M059J (cell line): Measurements from ENCODE around the gene WWOX. TPM values are rescaled to one million over a fixed set of nuclear protein-coding genes. Genes with fewer than 3 reads are reported as not detected.

ENCODE experiments used
- DNase-seq: peaks from one replicate; pipeline ENCODE4 v3.0.0-alpha.2; 2012; ENCODE audit warnings: low read depth
- total RNA-seq: library from RNA; depleted of rRNA; stranded (reverse); fragments of >200 nt; shearing (Covaris generic); gene quantifications from 2 replicates; pipeline ENCODE4 v1.2.3, GENCODE V29; 2014

The WWOX gene
- total RNA-seq, 1 experiment from 2014 or later: 13.7 TPM

DNA sequence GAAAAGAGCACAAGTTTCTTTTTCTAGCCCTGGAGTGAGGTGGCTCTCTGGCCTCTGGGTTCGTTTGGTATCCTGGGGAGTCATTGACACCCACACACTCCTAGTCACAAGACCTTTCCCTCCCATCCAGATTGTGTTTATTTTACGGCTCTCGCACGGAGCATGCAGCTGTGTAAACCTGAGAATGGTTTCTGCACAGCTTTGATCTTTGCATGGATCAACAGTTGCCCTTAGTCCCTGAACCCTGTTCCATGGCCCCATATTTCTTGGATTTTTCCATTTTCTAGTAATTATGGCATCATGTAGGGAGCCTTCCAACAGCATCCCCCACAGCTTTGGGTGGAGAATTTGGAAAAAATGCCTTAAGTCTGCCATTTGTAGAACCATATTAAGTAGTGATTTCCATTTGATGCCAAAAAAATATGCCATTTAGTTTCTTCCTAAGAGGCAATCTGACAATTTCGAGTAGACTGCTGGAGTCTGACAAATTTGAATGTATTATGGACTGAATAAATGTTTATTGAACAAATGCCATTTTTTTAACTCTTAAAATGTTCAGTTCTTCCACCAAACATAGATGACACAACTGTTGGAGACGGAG, 197.7 kb downstream of the WWOX start:
- no peak for DNase-seq

DNA sequence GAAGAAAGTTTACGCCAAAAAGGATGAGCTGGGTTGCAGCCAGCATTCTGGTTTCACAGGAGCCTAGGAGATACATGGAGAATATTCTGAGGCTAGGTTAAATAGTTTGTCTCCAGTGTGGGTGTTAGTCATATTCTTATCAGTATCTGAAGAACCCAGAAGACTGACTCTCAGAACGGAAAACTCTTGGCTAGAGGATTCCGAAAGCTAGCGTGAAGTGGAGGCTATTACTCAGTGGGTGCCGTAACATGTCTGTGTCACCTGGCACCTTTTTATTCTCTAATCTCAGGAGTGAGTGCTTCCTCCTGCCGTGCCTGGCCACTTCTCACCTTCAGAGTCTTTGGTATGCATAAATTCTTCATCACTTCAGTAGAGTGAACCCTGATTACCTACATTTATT, 199.5 kb downstream of the WWOX start:
- DNase-seq: no peak

DNA sequence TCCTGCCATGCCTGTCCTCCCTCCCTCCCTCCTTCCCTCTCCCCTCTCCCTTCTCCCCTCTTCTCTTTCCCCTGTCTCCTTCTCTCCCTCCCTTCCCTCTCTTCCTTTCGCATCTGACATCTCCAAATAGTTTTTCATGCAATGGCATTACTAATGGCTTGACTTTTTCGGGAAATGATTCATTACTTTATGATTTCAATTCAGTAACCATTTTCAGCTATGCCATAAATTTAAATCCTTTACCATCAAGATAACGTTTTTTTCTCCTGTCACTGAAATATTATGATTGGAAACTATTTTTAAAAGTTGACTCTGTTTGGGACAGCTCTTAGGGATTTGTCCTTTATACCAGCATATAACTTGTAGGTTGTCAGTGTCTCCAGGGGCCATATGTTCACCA, 201.0 kb downstream of the WWOX start:
- no peak for DNase-seq

DNA sequence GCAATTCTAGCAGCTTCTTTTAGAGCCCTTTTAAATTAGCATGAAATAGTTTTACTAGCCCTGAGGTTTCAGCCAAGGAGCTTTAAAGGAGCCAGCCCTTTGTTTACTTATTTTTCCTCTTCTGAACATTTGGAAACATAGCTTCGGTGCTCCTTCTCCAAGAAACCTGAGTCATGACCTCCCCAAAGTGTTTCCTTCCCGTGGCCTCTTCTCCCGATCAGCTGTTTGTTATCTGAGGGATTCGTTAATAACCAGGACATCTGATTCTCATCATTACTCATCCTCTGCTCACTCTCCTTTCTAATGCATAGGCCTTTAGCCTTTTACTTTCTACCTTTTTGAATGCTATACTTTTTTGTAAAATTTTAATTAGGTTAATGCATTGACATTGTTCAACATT, 204.5 kb downstream of the WWOX start:
- no peak for DNase-seq

DNA sequence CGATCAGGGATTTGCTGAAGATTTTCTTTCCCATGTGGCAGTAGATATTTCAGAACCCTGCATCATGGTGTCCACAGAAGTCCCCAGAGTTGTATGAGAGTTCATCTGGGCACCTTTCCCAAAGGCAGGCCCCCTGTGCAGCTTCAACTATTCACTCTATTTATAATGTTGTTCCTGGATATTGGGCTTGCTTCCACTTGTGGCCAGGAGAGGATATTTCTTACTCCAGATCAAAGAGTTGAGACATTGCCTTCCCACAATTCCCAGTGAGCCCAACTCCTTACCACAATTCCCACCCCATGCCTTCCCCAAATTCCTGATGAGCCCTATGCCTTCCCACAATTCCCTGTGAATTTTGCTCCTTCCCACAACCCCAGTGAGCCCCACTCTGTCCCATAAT, 206.9 kb downstream of the WWOX start:
- DNase-seq: no peak

DNA sequence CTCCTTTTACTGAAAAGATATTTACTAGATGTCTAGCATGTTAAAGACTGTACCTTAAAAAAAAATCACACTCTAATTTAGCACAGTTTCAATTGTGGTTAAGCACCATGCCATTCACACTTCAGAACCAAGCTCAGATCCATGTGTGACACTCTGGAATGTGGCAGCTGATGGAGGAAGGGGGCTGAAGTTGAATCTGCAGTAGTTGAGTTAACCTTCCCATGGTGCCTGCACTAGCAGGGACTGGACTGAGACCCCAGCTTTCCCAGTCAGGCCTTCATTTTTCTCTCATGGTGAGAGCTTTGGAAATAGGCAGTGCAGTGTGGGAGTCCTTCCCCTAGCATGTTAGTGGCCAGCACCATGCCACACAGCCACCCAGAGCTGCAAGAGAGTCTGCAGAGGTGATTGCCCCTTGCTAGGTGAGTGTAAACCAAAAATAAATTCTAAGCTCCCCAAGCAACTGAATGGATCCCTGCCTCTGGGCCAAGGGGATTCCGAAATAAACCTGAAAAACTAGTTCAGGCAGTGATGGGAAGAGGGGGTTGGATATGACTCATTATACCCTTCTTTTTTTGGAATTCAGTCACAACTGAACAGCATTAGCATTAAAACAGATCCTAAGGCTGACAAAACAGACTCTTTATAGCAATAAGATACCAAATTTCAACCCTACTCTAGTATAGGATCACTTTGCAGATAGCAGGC, 208.5 kb downstream of the WWOX start:
- no peak for DNase-seq

DNA sequence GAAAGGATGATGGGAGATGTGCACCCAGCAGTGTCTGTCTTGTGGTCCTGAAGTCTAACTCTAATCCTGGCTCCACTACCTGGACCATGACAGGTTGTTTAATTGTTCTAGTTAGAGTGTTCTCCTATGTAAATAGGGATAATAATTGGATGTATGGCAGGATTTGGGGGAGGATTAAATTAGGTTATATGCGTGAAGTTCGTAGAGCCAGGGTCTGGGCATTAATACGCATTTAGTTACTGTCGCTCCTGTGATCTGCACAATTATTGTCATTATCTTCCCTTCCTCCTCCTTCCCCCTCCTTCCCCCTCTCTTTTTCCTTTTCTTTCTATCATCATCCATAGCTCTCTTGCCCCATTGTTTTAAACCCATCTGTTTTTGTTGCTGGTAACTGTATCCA, 210.3 kb downstream of the WWOX start:
- no peak for DNase-seq

DNA sequence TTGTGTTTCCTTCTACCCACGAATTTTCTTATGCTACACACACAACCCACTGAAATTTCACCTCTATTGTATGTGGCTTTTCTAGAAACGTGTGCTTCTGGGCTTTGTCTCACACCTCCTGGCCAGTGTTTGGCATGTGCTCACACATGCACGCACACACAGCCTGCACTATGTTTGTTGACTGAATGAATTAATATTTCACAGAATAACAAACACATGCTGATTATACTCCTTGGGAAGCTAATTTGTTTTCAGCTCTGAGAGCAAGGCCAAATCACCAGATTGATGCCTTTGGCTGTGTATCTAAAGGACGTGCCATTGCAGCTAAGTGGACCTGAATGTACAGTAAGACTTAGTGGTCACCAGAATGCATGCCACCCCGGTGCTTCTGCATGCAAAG, 210.7 kb downstream of the WWOX start:
- no peak for DNase-seq

DNA sequence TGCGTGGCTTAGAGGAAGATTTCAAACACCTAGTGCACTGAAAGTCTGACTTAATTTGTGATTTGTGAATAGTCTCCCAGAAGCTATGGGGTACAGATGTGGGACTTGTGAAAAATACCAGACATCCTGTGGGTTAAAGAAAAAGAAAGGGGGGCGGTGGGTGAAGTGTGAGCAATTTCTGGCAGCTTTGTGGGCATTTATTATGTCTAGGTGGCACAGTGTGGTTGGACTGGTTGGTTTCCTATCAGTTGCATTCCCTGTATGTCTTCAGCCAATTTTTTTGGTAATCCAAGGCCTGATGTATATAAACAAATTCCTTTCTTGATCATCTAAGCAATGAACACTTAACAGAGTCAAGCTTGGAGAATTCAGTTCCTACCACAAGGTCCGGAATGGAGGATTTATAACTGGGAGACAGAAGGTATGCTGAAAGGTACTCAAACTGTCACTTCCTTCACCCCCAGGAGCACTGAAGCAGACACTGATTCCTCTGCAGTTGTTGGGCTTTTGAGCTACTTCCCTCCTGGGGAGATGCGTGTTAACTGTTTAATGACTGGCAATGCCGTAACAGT, 211.6 kb downstream of the WWOX start:
- DNase-seq: peak; percentile 32

DNA sequence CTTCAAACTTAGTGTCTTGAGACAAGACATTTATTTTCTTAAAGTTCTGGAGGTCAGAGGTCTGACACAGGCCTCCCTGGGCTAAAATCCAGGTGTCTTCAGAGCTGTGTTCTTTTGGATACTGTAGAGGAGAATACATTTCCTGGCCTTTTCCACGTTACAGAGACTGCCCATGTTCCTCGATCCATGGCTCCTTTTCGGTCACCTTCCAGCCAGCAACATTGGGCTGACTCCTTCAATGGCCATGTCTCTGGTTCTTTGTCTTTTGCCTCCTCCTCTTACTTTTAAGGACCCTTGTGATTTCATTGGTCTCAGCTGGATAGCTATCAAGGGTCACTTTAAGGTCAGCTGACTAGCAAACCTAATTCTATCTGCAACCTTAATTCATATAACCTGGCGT, 212.4 kb downstream of the WWOX start:
- DNase-seq: no peak

DNA sequence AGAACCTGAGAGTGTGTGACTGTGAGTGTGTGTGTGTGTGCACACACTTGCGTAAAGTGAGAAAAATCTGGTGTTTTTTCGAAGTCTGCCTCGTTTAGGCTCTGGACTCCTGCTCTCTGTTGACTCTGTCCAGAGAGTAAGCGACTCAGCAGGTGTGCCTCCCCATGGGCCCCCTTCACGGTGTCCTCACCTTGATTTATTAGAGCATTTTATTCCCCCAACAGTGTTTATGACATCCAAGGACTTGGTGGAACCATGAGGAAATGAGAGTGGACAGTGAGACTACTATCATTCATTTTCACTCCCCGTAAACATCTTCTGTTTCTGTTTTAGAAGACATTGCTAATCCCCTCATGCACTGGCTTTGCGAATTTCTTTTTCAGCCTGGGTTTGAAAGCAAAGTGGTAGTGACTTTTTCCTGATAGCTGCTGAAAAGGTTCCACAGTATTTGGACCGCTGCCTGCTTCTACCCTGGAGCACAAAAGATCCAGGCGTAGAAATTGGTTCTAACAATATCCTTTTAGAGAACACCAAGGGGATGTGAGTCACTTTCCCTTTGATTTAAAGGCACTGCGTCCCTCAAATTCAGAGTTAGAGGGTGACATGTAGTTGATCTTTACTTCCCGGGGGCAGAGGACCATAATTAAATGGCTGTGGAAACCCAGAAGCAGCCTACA, 218.2 kb downstream of the WWOX start:
- DNase-seq: peak; percentile 3

DNA sequence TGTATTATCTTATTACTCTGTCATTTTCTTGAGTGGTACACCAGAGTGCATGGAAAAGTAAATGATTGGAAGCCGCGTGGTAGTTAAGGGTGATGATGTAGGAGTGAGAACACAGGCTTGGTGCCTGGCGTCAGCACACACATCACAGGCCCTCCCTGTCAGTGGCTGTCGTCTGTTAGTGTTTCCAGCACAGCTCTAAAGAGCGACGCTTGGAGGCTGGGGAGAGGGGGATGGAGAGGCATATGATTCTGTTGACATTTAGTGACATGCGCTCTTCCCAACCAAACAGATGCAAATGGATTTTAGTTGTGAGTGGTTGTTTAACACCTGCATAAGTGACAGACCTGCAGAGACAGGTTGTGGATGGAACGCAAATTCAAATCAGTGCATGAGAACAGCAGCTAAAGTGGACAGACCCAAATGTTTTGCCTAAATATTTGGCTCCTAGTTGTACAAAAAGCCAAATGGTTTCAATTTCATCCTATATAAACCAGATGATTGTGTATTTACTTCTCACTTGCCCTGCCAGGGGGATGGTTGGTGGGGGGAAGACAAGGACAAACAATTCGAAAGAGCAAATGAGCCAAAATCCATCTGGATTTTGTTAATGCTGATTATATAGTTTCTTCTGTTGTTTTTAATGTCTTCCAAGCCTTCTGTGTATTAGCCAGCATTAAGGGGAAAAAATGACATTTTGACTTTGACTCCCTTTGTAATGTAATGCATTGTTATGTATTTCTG, 222.3 kb downstream of the WWOX start:
- no peak for DNase-seq

DNA sequence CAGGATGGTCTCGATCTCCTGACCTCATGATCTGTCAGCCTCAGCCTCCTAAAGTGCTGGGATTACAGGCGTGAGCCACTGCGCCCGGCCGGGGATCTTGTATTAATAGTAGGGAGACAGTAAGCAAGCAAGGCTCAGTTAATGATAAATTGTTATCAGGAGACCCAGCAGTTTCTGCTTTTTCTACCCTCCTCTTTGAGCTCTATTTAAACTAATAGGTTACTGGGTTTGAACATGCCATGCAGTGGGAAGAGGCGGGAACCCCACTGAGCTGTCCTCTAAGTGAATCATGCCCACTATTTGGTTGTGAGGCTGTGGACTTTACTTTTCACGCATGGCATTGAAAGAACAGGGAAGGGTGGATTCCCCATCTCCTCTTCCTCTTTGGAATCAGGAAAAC, 223.9 kb downstream of the WWOX start:
- no peak for DNase-seq

DNA sequence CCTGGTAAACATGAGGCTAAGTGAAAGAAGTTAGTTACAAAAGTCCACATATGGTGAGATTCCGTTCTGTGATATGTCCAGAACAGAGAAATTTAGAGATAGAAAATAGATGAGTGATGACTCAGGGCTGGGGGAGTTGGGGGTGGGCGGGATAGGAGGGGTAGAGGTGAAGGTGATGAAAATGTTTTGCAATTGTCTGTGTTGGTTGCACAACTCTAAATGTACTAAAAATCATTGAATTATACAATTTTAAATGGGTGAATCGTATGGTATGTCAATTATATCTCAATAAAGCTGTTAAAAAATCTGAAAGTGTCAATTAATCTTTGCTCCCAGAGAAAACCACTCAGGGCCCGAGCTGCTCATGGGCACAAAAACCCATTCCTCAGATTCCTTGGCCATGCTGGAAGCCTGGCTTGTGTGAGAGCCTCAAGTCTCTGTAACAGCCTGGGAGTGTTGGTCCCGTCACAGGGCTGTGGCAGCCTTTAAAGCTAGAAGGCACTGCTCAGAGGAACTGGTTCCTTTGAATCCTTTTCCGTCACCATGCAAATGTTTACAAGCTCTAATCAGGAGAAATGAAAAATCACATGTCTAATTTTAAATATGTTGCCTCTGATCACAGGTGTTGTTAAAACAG, 225.3 kb downstream of the WWOX start:
- no peak for DNase-seq

DNA sequence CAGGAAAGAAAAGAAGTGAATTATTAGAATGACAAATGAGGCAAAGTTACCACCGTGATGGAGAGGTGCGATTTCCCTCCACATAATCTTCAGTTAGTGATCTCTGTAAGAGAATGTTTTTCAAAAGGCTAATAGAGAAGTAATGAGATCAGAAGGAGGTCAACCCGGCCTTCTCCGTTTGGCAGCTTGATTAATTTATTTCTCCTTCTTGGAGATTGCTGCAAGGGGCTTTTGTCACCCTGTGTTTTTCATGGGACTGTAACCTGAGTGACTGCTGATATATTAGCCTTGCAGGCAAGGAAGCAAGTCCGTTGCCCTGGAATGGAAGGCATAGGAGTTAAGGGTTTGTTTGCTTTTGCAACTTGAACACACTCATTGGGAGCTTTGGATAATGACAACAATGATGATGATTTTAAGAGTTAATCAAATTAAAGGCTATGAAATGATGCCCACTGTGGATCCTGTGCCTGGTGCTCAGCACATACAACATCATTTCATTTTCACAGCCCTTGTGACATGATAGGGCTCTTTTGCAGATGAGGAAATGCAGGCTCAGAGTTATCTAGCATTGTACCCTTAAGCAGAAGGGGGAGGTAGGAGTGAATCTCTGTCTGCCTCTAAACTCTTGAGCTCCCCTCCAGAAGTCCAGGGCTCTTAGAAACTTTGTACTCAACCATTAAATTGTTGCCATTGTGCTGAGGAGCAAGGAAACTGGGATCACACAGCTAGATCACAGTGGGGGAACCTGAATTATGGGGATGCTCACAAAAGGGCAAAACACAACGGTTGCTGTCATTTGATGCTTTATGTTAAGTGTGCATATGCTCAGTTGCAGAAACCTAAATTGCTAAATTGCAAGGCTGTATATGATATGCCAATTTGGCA, 226.3 kb downstream of the WWOX start:
- no peak for DNase-seq

DNA sequence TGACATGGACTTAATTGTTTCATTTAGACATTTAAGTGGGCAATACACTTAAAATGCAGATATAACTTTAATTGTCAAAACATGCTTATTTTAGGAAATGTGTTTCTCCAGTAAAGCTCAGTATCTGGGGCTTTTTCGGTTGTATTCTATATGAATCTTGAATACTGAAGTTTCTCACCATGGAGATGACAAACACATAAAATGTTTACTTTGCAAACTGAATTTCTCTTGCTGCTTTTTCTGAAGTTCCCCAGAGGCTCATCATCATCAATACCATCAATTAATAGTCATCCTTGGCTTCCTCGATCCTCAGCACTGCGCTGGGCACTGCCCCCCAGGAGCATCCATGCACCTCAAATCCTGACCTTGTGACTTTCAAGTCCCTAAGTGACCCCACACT, 227.3 kb downstream of the WWOX start:
- no peak for DNase-seq

DNA sequence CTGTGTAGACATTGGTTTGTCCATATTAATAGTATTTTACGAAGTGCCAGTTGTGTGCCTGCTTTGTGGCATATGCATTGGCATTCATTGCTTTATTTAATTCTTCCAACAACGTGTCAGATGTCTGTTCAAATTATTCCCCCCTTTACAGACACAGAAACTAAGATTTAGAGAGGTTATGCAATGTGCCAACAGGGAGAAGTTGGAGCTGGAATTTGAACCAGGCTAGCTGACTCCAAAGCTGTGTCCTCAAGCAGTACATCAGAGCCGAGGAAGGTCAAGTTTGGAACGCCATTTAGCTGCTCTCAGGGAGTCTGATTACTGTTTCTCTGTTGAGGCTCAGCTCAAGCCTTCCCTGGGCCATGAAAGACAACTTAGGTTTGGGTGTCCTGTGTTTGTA, 232.3 kb downstream of the WWOX start:
- no peak for DNase-seq

DNA sequence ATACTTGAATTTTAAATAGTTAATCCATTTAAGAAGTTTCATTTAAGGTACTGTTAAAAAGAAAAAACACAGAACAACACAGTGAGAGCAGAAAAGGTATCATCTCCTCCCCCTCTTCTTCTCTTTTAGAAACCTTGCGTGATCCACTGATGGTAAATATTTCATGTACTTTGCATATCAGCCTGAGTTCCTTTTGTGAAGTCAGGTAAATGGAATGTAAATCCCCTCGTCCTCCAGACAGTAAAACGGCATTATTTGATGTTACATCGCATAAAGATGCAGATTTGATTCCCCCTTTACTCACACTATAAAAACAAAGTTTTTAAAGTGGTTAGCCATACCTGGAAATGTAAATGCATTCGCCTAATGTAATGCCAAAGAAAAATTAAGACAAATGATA, 234.4 kb downstream of the WWOX start:
- no peak for DNase-seq

DNA sequence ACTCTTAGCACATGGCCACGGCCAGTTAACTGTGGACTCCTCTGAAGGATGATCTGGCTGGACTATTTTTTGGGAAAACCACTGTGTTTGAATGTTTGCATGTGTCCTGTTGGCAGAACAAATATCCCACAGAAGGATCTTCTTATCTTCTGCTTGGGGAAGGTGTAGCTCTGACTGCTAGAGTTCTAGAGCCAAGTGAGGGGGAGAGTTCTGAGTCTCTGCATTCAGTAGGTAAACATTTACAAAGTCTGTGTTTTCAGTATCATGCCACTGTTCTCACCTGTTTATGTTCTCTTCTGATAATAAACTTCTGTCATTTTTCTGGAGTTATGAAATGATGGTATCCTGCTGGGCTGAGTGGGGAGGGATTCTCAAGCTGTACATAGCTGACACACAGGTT, 241.1 kb downstream of the WWOX start:
- no peak for DNase-seq

DNA sequence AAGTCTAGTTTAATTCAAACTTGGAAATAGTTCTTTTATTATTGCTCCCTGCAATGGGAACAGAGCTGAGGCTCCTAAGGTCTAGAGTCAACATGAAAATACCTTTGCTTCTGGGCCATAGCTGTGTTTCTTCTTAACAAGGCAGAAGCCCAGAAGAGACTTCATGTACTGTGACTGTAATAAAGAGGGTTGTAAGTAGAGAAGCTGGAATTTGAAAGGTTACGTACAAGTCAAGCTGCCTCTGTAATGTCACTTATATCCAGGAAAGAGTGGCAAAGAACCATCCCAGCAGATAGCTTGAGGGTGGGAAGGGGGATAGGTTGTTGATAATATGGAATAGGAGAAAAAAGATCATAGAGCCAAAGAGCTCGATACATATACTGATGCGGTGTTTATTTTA, 248.6 kb downstream of the WWOX start:
- DNase-seq: no peak

DNA sequence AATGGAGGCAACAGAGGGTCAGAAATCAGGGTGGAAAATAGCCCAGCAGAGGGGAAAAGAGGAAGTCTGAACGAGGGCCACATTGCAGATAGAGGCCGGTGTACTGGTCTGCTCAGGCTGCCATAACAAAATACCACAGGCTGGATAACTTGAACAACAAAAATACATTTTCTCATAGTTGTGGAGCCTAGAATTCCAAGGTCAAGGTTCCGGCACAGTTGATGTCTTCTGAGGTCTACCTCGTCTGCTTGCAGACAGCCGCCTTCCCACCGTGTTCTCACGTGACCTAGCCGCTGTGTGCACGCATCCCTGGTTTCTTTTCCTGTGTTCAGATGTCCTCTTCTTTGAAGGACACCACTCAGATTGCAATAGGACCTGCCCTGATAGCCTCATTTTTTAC, 249.4 kb downstream of the WWOX start:
- no peak for DNase-seq
